ENCODE data around the gene CDC42EP2. TPM values are rescaled to one million over a fixed set of nuclear protein-coding genes. Genes with fewer than 3 reads are reported as not detected.

Gene CDC42EP2
- total RNA-seq, 1 donor from 2014 or later = 37.4 TPM

- peaks cover 16% of the 10 kb centered on the region for H3K27me3 ChIP-seq (ENCODE audit: control insufficient read depth, insufficient read depth, low read length)
- H3K36me3 ChIP-seq (ENCODE audit: control insufficient read depth, insufficient read depth, low read length) = peaks cover 5% of the 10 kb centered on the region
- no peak for DNase-seq (ENCODE audit: low read depth)
- no peak overlapping the region for H3K4me3 ChIP-seq (ENCODE audit: low read depth, low read length)
- TF ChIP-seq CTCF (IDR thresholded peaks at IDR 0.05; ENCODE audit: insufficient read depth, low read length, poor library complexity, severe bottlenecking) = no peak
Measured at GRCh38 chr11:65353376-65353775, 38.7 kb downstream of the CDC42EP2 start.

- Histone ChIP-seq H3K27me3 (ENCODE audit: control insufficient read depth, insufficient read depth, low read length) (peaks cover 16% of the 10 kb centered on the region), H3K4me3 (ENCODE audit: low read depth, low read length) (peak overlapping the region; percentile 52), H3K36me3 (ENCODE audit: control insufficient read depth, insufficient read depth, low read length) (peaks cover 5% of the 10 kb centered on the region)
- no peak for TF ChIP-seq CTCF (IDR thresholded peaks at IDR 0.05; ENCODE audit: insufficient read depth, low read length, poor library complexity, severe bottlenecking)
- DNase-seq (ENCODE audit: low read depth) = no peak
Measured at GRCh38 chr11:65353900-65354264, 39.2 kb downstream of the CDC42EP2 start.

- TF ChIP-seq CTCF (IDR thresholded peaks at IDR 0.05; ENCODE audit: insufficient read depth, low read length, poor library complexity, severe bottlenecking) = no peak
- peak; percentile 73 for DNase-seq (ENCODE audit: low read depth)
- Histone ChIP-seq H3K36me3 (ENCODE audit: control insufficient read depth, insufficient read depth, low read length) (peaks cover 5% of the 10 kb centered on the region), H3K4me3 (ENCODE audit: low read depth, low read length) (peak within 1 kb of the TSS; percentile 53), H3K27me3 (ENCODE audit: control insufficient read depth, insufficient read depth, low read length) (peaks cover 16% of the 10 kb centered on the region)
Measured at GRCh38 chr11:65354265-65355012, 39.8 kb downstream of the CDC42EP2 start, which contains the start of gene TIGD3. Gene TIGD3, plus strand, starts transcription at chr11:65354751. Its CDS starts 1,058 bp downstream, at chr11:65355809.

GRCh38 chr11:65355013-65355775, 40.5 kb downstream of the CDC42EP2 start:
- no peak for DNase-seq (ENCODE audit: low read depth)
- peak overlapping the region; percentile 53 for H3K4me3 ChIP-seq (ENCODE audit: low read depth, low read length)
- no peak for TF ChIP-seq CTCF (IDR thresholded peaks at IDR 0.05; ENCODE audit: insufficient read depth, low read length, poor library complexity, severe bottlenecking)

GRCh38 chr11:65355776-65356393, 41.2 kb downstream of the CDC42EP2 start:
- Histone ChIP-seq H3K27me3 (ENCODE audit: control insufficient read depth, insufficient read depth, low read length) (peaks cover 16% of the 10 kb centered on the region), H3K36me3 (ENCODE audit: control insufficient read depth, insufficient read depth, low read length) (peaks cover 5% of the 10 kb centered on the region), H3K4me3 (ENCODE audit: low read depth, low read length) (peak overlapping the region; percentile 53)
- TF ChIP-seq CTCF (IDR thresholded peaks at IDR 0.05; ENCODE audit: insufficient read depth, low read length, poor library complexity, severe bottlenecking) = no peak
- no peak for DNase-seq (ENCODE audit: low read depth)

More at GRCh38 chr11:65355013-65355775, 40.5 kb downstream of the CDC42EP2 start:
- Histone ChIP-seq H3K36me3 (ENCODE audit: control insufficient read depth, insufficient read depth, low read length) (peaks cover 5% of the 10 kb centered on the region), H3K27me3 (ENCODE audit: control insufficient read depth, insufficient read depth, low read length) (peaks cover 16% of the 10 kb centered on the region)
